ENCODE data around the gene INTS11. TPM values are rescaled to one million over a fixed set of nuclear protein-coding genes. Genes with fewer than 3 reads are reported as not detected.

The INTS11 gene
- total RNA-seq, 1 experiment from 2014 or later, result 161 TPM

GRCh38 chr1:1333551-1334241 lies 9.2 kb upstream of the INTS11 start:
- DNase-seq (ENCODE audit: low read depth, low spot score), result no peak

GRCh38 chr1:1332774-1333480 lies 8.5 kb upstream of the INTS11 start:
- Histone ChIP-seq H3K9me3 (ENCODE audit: control insufficient read depth in 1 of 2, insufficient read depth in 1 of 2, low read depth in 1 of 2, low read length in 2 of 2) (no peaks in the 10 kb centered on the region), H3K4me1 (ENCODE audit: control insufficient read depth in 1 of 2, insufficient read depth in 2 of 2, low read length in 2 of 2) (peaks cover 10 to 41% of the 10 kb centered on the region in 2 experiments; a peak in 3 of 4 replicates), H2AFZ (ENCODE audit: low read depth, low read length, poor library complexity, severe bottlenecking) (no peak overlapping the region), H3K36me3 (ENCODE audit: control insufficient read depth in 1 of 2, insufficient read depth in 2 of 2, low read length in 2 of 2) (peaks cover 0 to 10% of the 10 kb centered on the region in 2 experiments; a peak in 1 of 4 replicates), H3K4me3 (replicated peaks in 1 of 2; ENCODE audit: low read depth in 1 of 2, low read length in 2 of 2) (no peak overlapping the region), H3K9ac (ENCODE audit: low read length) (peak overlapping the region; percentile 20; the same call in 1 of the 2 replicates), H4K20me1 (ENCODE audit: insufficient read depth) (peaks cover 4% of the 10 kb centered on the region; the same call in 1 of the 2 replicates), H3K27ac (ENCODE audit: low read depth, low read length) (peak overlapping the region; percentile 10; the same call in 1 of the 2 replicates), H3K9me2 (ENCODE audit: insufficient read depth) (no peaks in the 10 kb centered on the region), H3K27me3 (ENCODE audit: insufficient read depth, low read length) (no peaks in the 10 kb centered on the region), H3K79me2 (ENCODE audit: insufficient read depth, low read length) (peaks cover 7% of the 10 kb centered on the region; the same call in 1 of the 2 replicates), H3K4me2 (ENCODE audit: low read length) (peak overlapping the region; percentile 44)
- ATAC-seq (peak; percentile 17), DNase-seq (ENCODE audit: low read depth, low spot score) (no peak)
- CTCF ChIA-PET, result no interaction called here
- POLR2A ChIA-PET, result interaction anchor here (0.6 kb wide), 1 partner anchor 42 kb away, joined by 3 read pairs; the partner anchor contains the start of gene AURKAIP1
- no TSS peak for BruUV-seq (replicated peaks)
- intact Hi-C loops (cut with micrococcal nuclease), result no loop called here
- TF ChIP-seq MAX (IDR thresholded peaks at IDR 0.05) (peak; percentile 66), POLR2AphosphoS5 (IDR thresholded peaks at IDR 0.05; ENCODE audit: low read depth, low read length) (peak; percentile 57), EGR1 (IDR thresholded peaks at IDR 0.05; ENCODE audit: low read depth) (no peak; the same call in 1 of the 2 replicates)
- RAD21 ChIA-PET (ENCODE audit: low non-redundant PET in 1 of 2, low total read pairs in 2 of 2, uncharacterized antibody in 2 of 2, unreplicated experiment in 2 of 2), result no interaction called here

More at GRCh38 chr1:1333551-1334241, 9.2 kb upstream of the INTS11 start:
- H3K9me2 ChIP-seq (ENCODE audit: insufficient read depth), result no peaks in the 10 kb centered on the region
- H3K36me3 ChIP-seq (ENCODE audit: control insufficient read depth in 1 of 2, insufficient read depth in 2 of 2, low read length in 2 of 2), result peaks cover 3 to 12% of the 10 kb centered on the region in 2 experiments; a peak in 2 of 4 replicates
- H3K27me3 ChIP-seq (ENCODE audit: insufficient read depth, low read length), result no peaks in the 10 kb centered on the region
- no peak overlapping the region for H2AFZ ChIP-seq (ENCODE audit: low read depth, low read length, poor library complexity, severe bottlenecking)
- peak overlapping the region; percentile 28; the same call in 1 of the 2 replicates for H3K27ac ChIP-seq (ENCODE audit: low read depth, low read length)
- ChIA-PET RAD21 (ENCODE audit: low non-redundant PET in 1 of 2, low total read pairs in 2 of 2, uncharacterized antibody in 2 of 2, unreplicated experiment in 2 of 2) (no interaction called here), CTCF (no interaction called here), POLR2A (interaction anchor here (0.6 kb wide), 1 partner anchor 41 kb away, joined by 3 read pairs; the partner anchor contains the start of gene AURKAIP1)
- peaks cover 7% of the 10 kb centered on the region; the same call in 1 of the 2 replicates for H3K79me2 ChIP-seq (ENCODE audit: insufficient read depth, low read length)
- H3K9ac ChIP-seq (ENCODE audit: low read length), result no peak overlapping the region
- no TSS peak for BruUV-seq (replicated peaks)
- no peak overlapping the region for H3K4me2 ChIP-seq (ENCODE audit: low read length)
- H3K4me1 ChIP-seq (ENCODE audit: control insufficient read depth in 1 of 2, insufficient read depth in 2 of 2, low read length in 2 of 2), result peaks cover 10 to 47% of the 10 kb centered on the region in 2 experiments; a peak in 3 of 4 replicates
- H3K4me3 ChIP-seq (replicated peaks in 1 of 2; ENCODE audit: low read depth in 1 of 2, low read length in 2 of 2), result no peak overlapping the region
- ATAC-seq, result peak; percentile 15
- no peaks in the 10 kb centered on the region for H3K9me3 ChIP-seq (ENCODE audit: control insufficient read depth in 1 of 2, insufficient read depth in 1 of 2, low read depth in 1 of 2, low read length in 2 of 2)
- intact Hi-C loops (cut with micrococcal nuclease), result no loop called here
- peaks cover 4% of the 10 kb centered on the region; the same call in 1 of the 2 replicates for H4K20me1 ChIP-seq (ENCODE audit: insufficient read depth)
- TF ChIP-seq YY1 (IDR thresholded peaks at IDR 0.05; ENCODE audit: extremely low read depth, insufficient replicate concordance, low read depth, low read length) (no peak), EGR1 (IDR thresholded peaks at IDR 0.05; ENCODE audit: low read depth) (no peak), ZFX (IDR thresholded peaks at IDR 0.05) (peak; percentile 27; the same call in 1 of the 2 replicates), EZH2phosphoT487 (IDR thresholded peaks at IDR 0.05; ENCODE audit: borderline replicate concordance) (no peak), ELF1 (IDR thresholded peaks at IDR 0.05; ENCODE audit: borderline replicate concordance, low read depth) (no peak), SP1 (IDR thresholded peaks at IDR 0.05; ENCODE audit: low read depth) (no peak), POLR2AphosphoS5 (IDR thresholded peaks at IDR 0.05; ENCODE audit: low read depth, low read length) (peak; percentile 48; the same call in 1 of the 2 replicates), SRF (IDR thresholded peaks at IDR 0.05; ENCODE audit: low read depth) (no peak), POLR2A (IDR thresholded peaks at IDR 0.05; ENCODE audit: borderline replicate concordance, extremely low read depth, insufficient read depth, insufficient read length) (no peak), CEBPB (IDR thresholded peaks at IDR 0.05; ENCODE audit: low read depth) (no peak)

Measured in HCT116 (cell line).